Parathyroid adenoma (tissue), 2 donors: Measurements from ENCODE around the gene LHPP.
"Not testable (repeated sequence)": the region's sequence is repeated elsewhere in the genome, so short reads cannot be mapped to it uniquely, and the experiment has no call there.

Experiments used
- H2AFZ ChIP-seq: fragments of 300-600 bp; sonication (generic); one replicate; pipeline ENCODE4 v1.7.0; 2017; ENCODE audit warnings: antibody characterized with exemption, mild to moderate bottlenecking
- H3K27ac ChIP-seq: fragments of 300-600 bp; sonication (generic); one replicate; pipeline ENCODE4 v1.7.0; 2017
- H3K27me3 ChIP-seq: fragments of 300-600 bp; sonication (generic); one replicate; pipeline ENCODE4 v1.7.0; 2017; ENCODE audit warnings: low read length; ENCODE audit not compliant: control insufficient read depth, insufficient read depth
- H3K36me3 ChIP-seq: fragments of 300-600 bp; sonication (generic); one replicate; pipeline ENCODE4 v1.7.0; 2017; ENCODE audit warnings: low read length; ENCODE audit not compliant: control insufficient read depth, insufficient read depth
- H3K4me1 ChIP-seq: fragments of 300-600 bp; sonication (generic); one replicate; pipeline ENCODE4 v1.7.0; 2017; ENCODE audit warnings: control low read depth
- H3K4me2 ChIP-seq: fragments of 300-600 bp; sonication (generic); one replicate; pipeline ENCODE4 v1.7.0; 2017; ENCODE audit warnings: low read length
- H3K4me3 ChIP-seq: fragments of 300-600 bp; sonication (generic); one replicate; pipeline ENCODE4 v1.7.0; 2017; ENCODE audit warnings: low read depth, low read length
- H3K79me2 ChIP-seq: fragments of 300-600 bp; sonication (generic); one replicate; pipeline ENCODE4 v1.7.0; 2017; ENCODE audit warnings: control low read depth
- H3K9ac ChIP-seq: fragments of 300-600 bp; sonication (generic); one replicate; pipeline ENCODE4 v1.7.0; 2017; ENCODE audit warnings: mild to moderate bottlenecking
- H3K9me3 ChIP-seq: fragments of 300-600 bp; sonication (generic); one replicate; pipeline ENCODE4 v1.7.0; 2017; ENCODE audit warnings: low read length; ENCODE audit not compliant: control insufficient read depth
- CTCF ChIP-seq: fragments of 300-600 bp; sonication (generic); IDR thresholded peaks from one replicate; pipeline ENCODE4 v1.7.0; 2017; ENCODE audit warnings: antibody characterized with exemption, mild to moderate bottlenecking
- donor health status: primary hyperparathyroidism.

LHPP gene

GRCh38 chr10:124430077-124430476, 31.5 kb upstream of the LHPP start:
- Histone ChIP-seq H3K4me2 (no peak overlapping the region), H3K79me2 (no peaks in the 10 kb centered on the region), H3K4me3 (no peak overlapping the region), H2AFZ (no peak overlapping the region), H3K27ac (no peak overlapping the region), H3K9ac (no peak overlapping the region), H3K36me3 (no peaks in the 10 kb centered on the region), H3K4me1 (no peaks in the 10 kb centered on the region), H3K9me3 (no peaks in the 10 kb centered on the region), H3K27me3 (no peaks in the 10 kb centered on the region)
- no peak for TF ChIP-seq CTCF

- no peaks in the 10 kb centered on the region for H3K36me3 ChIP-seq
- no peak overlapping the region for H3K4me3 ChIP-seq
- no peak overlapping the region for H3K27ac ChIP-seq
- no peak overlapping the region for H3K9ac ChIP-seq
- no peaks in the 10 kb centered on the region for H3K4me1 ChIP-seq
- no peak for TF ChIP-seq CTCF
- no peaks in the 10 kb centered on the region for H3K27me3 ChIP-seq
- H3K9me3 ChIP-seq: no peaks in the 10 kb centered on the region
- H2AFZ ChIP-seq: no peak overlapping the region
- no peak overlapping the region for H3K4me2 ChIP-seq
- H3K79me2 ChIP-seq: no peaks in the 10 kb centered on the region
Observed at GRCh38 chr10:124433461-124433860, 28.2 kb upstream of the LHPP start.

GRCh38 chr10:124435683-124436082, 25.9 kb upstream of the LHPP start:
- H3K9ac ChIP-seq: not testable (repeated sequence)

GRCh38 chr10:124436191-124436638, 25.4 kb upstream of the LHPP start:
- H3K4me1 ChIP-seq: no peaks in the 10 kb centered on the region
- no peak overlapping the region for H3K9ac ChIP-seq
- no peaks in the 10 kb centered on the region for H3K79me2 ChIP-seq
- no peak overlapping the region for H3K4me3 ChIP-seq
- H3K27me3 ChIP-seq: no peaks in the 10 kb centered on the region
- H3K36me3 ChIP-seq: no peaks in the 10 kb centered on the region
- H3K27ac ChIP-seq: no peak overlapping the region
- H3K9me3 ChIP-seq: no peaks in the 10 kb centered on the region
- H3K4me2 ChIP-seq: no peak overlapping the region
- no peak for TF ChIP-seq CTCF
- no peak overlapping the region for H2AFZ ChIP-seq

More at GRCh38 chr10:124435683-124436082, 25.9 kb upstream of the LHPP start:
- H3K4me1 ChIP-seq, H3K4me2 ChIP-seq, H3K79me2 ChIP-seq, H3K4me3 ChIP-seq, H3K27me3 ChIP-seq, H3K9me3 ChIP-seq, H3K36me3 ChIP-seq, H2AFZ ChIP-seq, H3K27ac ChIP-seq: not testable (repeated sequence)

GRCh38 chr10:124441694-124442093, 19.9 kb upstream of the LHPP start:
- H3K27me3 ChIP-seq, H3K9me3 ChIP-seq, H3K27ac ChIP-seq, H3K4me2 ChIP-seq, H2AFZ ChIP-seq, H3K9ac ChIP-seq, H3K79me2 ChIP-seq, H3K4me3 ChIP-seq, H3K36me3 ChIP-seq, H3K4me1 ChIP-seq: not testable (repeated sequence)
